Neuronal stem cell (in vitro differentiated cells): Measurements from ENCODE around the gene IRGQ.

Experiments used
- DNase-seq: peaks from one replicate; pipeline ENCODE4 v3.0.0-alpha.2; 2013; ENCODE audit warnings: low spot score
- H2AFZ ChIP-seq: one replicate; pipeline ENCODE4 v1.6.1; 2013; ENCODE audit warnings: mild to moderate bottlenecking, low read length, inconsistent platforms
- H2AK5ac ChIP-seq: 2 replicates; pipeline ENCODE4 v1.6.1; 2013; ENCODE audit warnings: low read depth, mild to moderate bottlenecking, inconsistent platforms, low read length, moderate library complexity, mixed read lengths
- H2BK120ac ChIP-seq: 2 replicates; pipeline ENCODE4 v1.6.1; 2013; ENCODE audit warnings: low read depth, mild to moderate bottlenecking, inconsistent platforms, low read length, moderate library complexity, mixed read lengths
- H2BK12ac ChIP-seq: one replicate; pipeline ENCODE4 v1.6.1; 2013; ENCODE audit warnings: low read length, inconsistent platforms
- H2BK15ac ChIP-seq: 2 replicates; pipeline ENCODE4 v1.6.1; 2013; ENCODE audit warnings: mild to moderate bottlenecking, low read length, inconsistent platforms, mixed read lengths
- H2BK5ac ChIP-seq: one replicate; pipeline ENCODE4 v1.6.1; 2013; ENCODE audit warnings: inconsistent platforms, mild to moderate bottlenecking, low read length, moderate library complexity
- H3K14ac ChIP-seq: one replicate; pipeline ENCODE4 v1.6.1; 2013; ENCODE audit warnings: low read length, inconsistent platforms
- H3K18ac ChIP-seq: 2 replicates; pipeline ENCODE4 v1.6.1; 2013; ENCODE audit warnings: low read length, inconsistent platforms
- H3K23ac ChIP-seq: 2 replicates; pipeline ENCODE4 v1.6.1; 2013; ENCODE audit warnings: low read depth, mild to moderate bottlenecking, mixed read lengths, low read length, inconsistent platforms; ENCODE audit not compliant: poor library complexity
- H3K27ac ChIP-seq: replicated peaks from 3 replicates; pipeline ENCODE4 v1.5.1; 2013; ENCODE audit warnings: low read length, inconsistent platforms
- H3K27me3 ChIP-seq, 3 experiments: 2 replicates each; pipeline ENCODE4 v1.6.1; 2013; ENCODE audit warnings: low read length in 3 of 3, mild to moderate bottlenecking in 2 of 3, inconsistent platforms in 1 of 3, low read depth in 1 of 3, mixed read lengths in 1 of 3, moderate library complexity in 1 of 3; ENCODE audit not compliant: control insufficient read depth in 3 of 3, insufficient read depth in 3 of 3
- H3K36me3 ChIP-seq, 2 donors: replicated peaks in 1 of 2; 2 replicates each; pipeline ENCODE4 v1.6.1; 2013; ENCODE audit warnings: low read length in 2 of 2; ENCODE audit not compliant: control insufficient read depth in 2 of 2, insufficient read depth in 2 of 2
- H3K4ac ChIP-seq: 2 replicates; pipeline ENCODE4 v1.6.1; 2013; ENCODE audit warnings: inconsistent platforms, mild to moderate bottlenecking, low read length, moderate library complexity
- H3K4me1 ChIP-seq, 2 donors: 1 replicate in 1 of 2; 2 replicates in 1 of 2; pipeline ENCODE4 v1.6.1; 2013; ENCODE audit warnings: low read length in 2 of 2, low read depth in 1 of 2; ENCODE audit not compliant: control insufficient read depth in 2 of 2, insufficient read depth in 1 of 2
- H3K4me2 ChIP-seq: one replicate; pipeline ENCODE4 v1.6.1; 2013; ENCODE audit warnings: mild to moderate bottlenecking, low read length, inconsistent platforms; ENCODE audit not compliant: insufficient read depth, poor library complexity, severe bottlenecking
- H3K4me3 ChIP-seq, 2 donors: 2 replicates each; pipeline ENCODE4 v1.5.1; 2013; ENCODE audit warnings: low read length in 2 of 2, mild to moderate bottlenecking in 2 of 2, inconsistent platforms in 1 of 2, moderate library complexity in 1 of 2
- H3K79me1 ChIP-seq: one replicate; pipeline ENCODE4 v1.6.1; 2013; ENCODE audit warnings: low read depth, mild to moderate bottlenecking, inconsistent platforms, low read length, moderate library complexity
- H3K9ac ChIP-seq: one replicate; pipeline ENCODE4 v1.6.1; 2013; ENCODE audit warnings: mild to moderate bottlenecking, low read depth, low read length, inconsistent platforms; ENCODE audit not compliant: poor library complexity
- H3K9me3 ChIP-seq, 2 donors: replicated peaks in 1 of 2; 2 replicates each; pipeline versions ENCODE3 to v1.6.1; 2013; ENCODE audit warnings: low read length in 2 of 2, mild to moderate bottlenecking in 2 of 2, inconsistent platforms in 1 of 2, low read depth in 1 of 2, mixed read lengths in 1 of 2, moderate library complexity in 1 of 2; ENCODE audit not compliant: control insufficient read depth in 2 of 2, insufficient read depth in 1 of 2
- H4K8ac ChIP-seq: one replicate; pipeline ENCODE4 v1.6.1; 2013; ENCODE audit warnings: low read depth, mild to moderate bottlenecking, inconsistent platforms, low read length, moderate library complexity
- H4K91ac ChIP-seq: one replicate; pipeline ENCODE4 v1.6.1; 2013; ENCODE audit warnings: low read length, low read depth, mild to moderate bottlenecking, inconsistent platforms; ENCODE audit not compliant: poor library complexity
- WGBS, 2 donors: extraction: QIAGEN DNeasy Blood & Tissue Kit; methylation state at CpG; one replicate each; pipeline ENCODE4 v1.1.7; 2013; ENCODE audit warnings: missing lambda C conversion rate in 2 of 2, mixed read lengths in 1 of 2; ENCODE audit not compliant: insufficient read length in 2 of 2, insufficient replicate concordance in 1 of 2; ENCODE audit errors: extremely low coverage in 2 of 2; 5-methylcytosine and 5-hydroxymethylcytosine counted together

IRGQ gene

DNA sequence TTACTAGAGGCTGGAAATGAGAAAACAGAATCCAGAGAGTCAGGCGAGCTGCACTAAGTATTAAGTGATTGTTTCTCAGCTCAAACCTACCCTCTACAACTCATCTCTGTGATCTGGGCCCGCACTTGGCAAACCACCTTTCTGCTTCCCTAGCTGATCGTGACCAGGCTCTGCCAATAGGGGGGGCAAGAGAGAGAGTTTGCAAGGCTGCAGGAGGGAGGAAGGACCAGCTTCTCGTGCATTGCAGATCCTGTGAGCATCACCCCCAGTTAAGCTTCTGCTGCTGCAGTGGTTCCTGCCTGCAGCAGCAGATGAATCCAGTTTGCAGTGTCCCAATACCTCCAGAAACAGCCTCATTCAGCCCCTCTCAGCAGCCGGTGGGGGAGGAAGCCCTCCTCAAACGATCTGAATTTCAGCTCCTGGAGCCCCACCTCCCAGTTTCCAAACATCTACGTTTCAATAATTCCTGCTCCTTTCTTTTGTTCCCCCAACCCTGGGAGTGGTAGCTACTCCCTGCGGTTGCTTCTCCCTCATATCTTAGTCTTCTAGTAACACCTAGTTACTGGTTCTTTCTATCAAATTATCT is 40.7 kb downstream of the IRGQ start:
- peak; percentile 70 for DNase-seq
- no peak overlapping the region for H3K18ac ChIP-seq
- H3K27ac ChIP-seq: no peak overlapping the region

GRCh38 chr19:43554317-43554895 is 41.5 kb downstream of the IRGQ start:
- no peaks in the 10 kb centered on the region for H3K4me1 ChIP-seq
- no peak overlapping the region for H3K4me2 ChIP-seq
- H3K18ac ChIP-seq: no peak overlapping the region
- H2BK5ac ChIP-seq: no peak overlapping the region
- H2BK15ac ChIP-seq: no peak overlapping the region
- no peak overlapping the region for H2BK12ac ChIP-seq
- H3K14ac ChIP-seq: no peak overlapping the region
- no peaks in the 10 kb centered on the region for H3K9me3 ChIP-seq
- DNase-seq: no peak
- no peak overlapping the region for H2AK5ac ChIP-seq
- no peak overlapping the region for H3K4ac ChIP-seq
- H3K36me3 ChIP-seq: peaks cover 39 to 79% of the 10 kb centered on the region in 2 donors
- no peak overlapping the region for H2BK120ac ChIP-seq
- no peak overlapping the region for H3K23ac ChIP-seq
- H2AFZ ChIP-seq: no peak overlapping the region
- H3K9ac ChIP-seq: no peak overlapping the region
- H3K27me3 ChIP-seq: no peaks in the 10 kb centered on the region
- WGBS, 2 donors: no CpG with 5 or more reads among the region's 15 CpGs
- H3K79me1 ChIP-seq: no peaks in the 10 kb centered on the region
- H4K91ac ChIP-seq: no peak overlapping the region
- no peak overlapping the region for H3K27ac ChIP-seq
- H3K4me3 ChIP-seq: no peak overlapping the region
- no peak overlapping the region for H4K8ac ChIP-seq

More for the DNA sequence above, 40.7 kb downstream of the IRGQ start:
- Histone ChIP-seq H2BK120ac (no peak overlapping the region), H3K23ac (no peak overlapping the region), H2BK5ac (no peak overlapping the region), H3K4me1 (no peaks in the 10 kb centered on the region), H3K9ac (no peak overlapping the region), H2BK15ac (no peak overlapping the region), H2AK5ac (no peak overlapping the region), H3K4me3 (no peak overlapping the region), H3K4ac (no peak overlapping the region), H4K8ac (no peak overlapping the region), H3K36me3 (peaks cover 35 to 77% of the 10 kb centered on the region in 2 donors), H2BK12ac (no peak overlapping the region), H3K9me3 (no peaks in the 10 kb centered on the region), H3K27me3 (no peaks in the 10 kb centered on the region), H3K4me2 (no peak overlapping the region), H4K91ac (no peak overlapping the region), H3K79me1 (no peaks in the 10 kb centered on the region), H3K14ac (no peak overlapping the region), H2AFZ (no peak overlapping the region)
- WGBS, 2 donors: no CpG with 5 or more reads among the region's 8 CpGs

- H3K27ac ChIP-seq: no peak overlapping the region
- H3K4me1 ChIP-seq: no peaks in the 10 kb centered on the region
- H3K23ac ChIP-seq: no peak overlapping the region
- no peak overlapping the region for H3K18ac ChIP-seq
- no peak overlapping the region for H2BK12ac ChIP-seq
- H2BK5ac ChIP-seq: no peak overlapping the region
- H2AFZ ChIP-seq: no peak overlapping the region
- H3K9ac ChIP-seq: peak overlapping the region; percentile 22
- no peak overlapping the region for H2BK120ac ChIP-seq
- H3K79me1 ChIP-seq: no peaks in the 10 kb centered on the region
- H3K9me3 ChIP-seq: no peaks in the 10 kb centered on the region
- no peak overlapping the region for H3K4me2 ChIP-seq
- no peak overlapping the region for H3K14ac ChIP-seq
- H3K36me3 ChIP-seq: peaks cover 41 to 85% of the 10 kb centered on the region in 2 donors
- H4K8ac ChIP-seq: no peak overlapping the region
- WGBS, 2 donors: no CpG with 5 or more reads among the region's 4 CpGs
- H4K91ac ChIP-seq: no peak overlapping the region
- no peak overlapping the region for H2BK15ac ChIP-seq
- H3K27me3 ChIP-seq: no peaks in the 10 kb centered on the region
- no peak overlapping the region for H3K4ac ChIP-seq
- H3K4me3 ChIP-seq: no peak overlapping the region
- no peak for DNase-seq
- no peak overlapping the region for H2AK5ac ChIP-seq
Measured at GRCh38 chr19:43553656-43554055, 42.3 kb downstream of the IRGQ start.

- Histone ChIP-seq H2BK12ac (no peak overlapping the region), H3K18ac (no peak overlapping the region), H3K9me3 (no peaks in the 10 kb centered on the region), H3K23ac (no peak overlapping the region), H2BK120ac (no peak overlapping the region), H4K91ac (no peak overlapping the region), H3K79me1 (no peaks in the 10 kb centered on the region), H4K8ac (no peak overlapping the region), H2AK5ac (no peak overlapping the region), H3K27me3 (no peaks in the 10 kb centered on the region), H3K9ac (no peak overlapping the region), H3K4ac (no peak overlapping the region), H2BK5ac (no peak overlapping the region), H3K4me2 (no peak overlapping the region), H3K4me1 (no peaks in the 10 kb centered on the region), H3K36me3 (peaks cover 39 to 82% of the 10 kb centered on the region in 2 donors), H2AFZ (no peak overlapping the region), H3K14ac (no peak overlapping the region), H3K27ac (no peak overlapping the region), H2BK15ac (no peak overlapping the region), H3K4me3 (no peak overlapping the region)
- no peak for DNase-seq
- WGBS, 2 donors: no CpG with 5 or more reads among the region's 3 CpGs
Measured at GRCh38 chr19:43552616-43553015, 43.3 kb downstream of the IRGQ start.
